ENCODE measurements around the gene TRIM28. TPM values are rescaled to one million over a fixed set of nuclear protein-coding genes. Genes with fewer than 3 reads are reported as not detected.

The TRIM28 gene
- total RNA-seq, 1 experiment from 2014 or later, result 908 TPM

- Histone ChIP-seq H3K27me3 (ENCODE audit: insufficient read depth, low read length) (no peaks in the 10 kb centered on the region), H4K20me1 (ENCODE audit: insufficient read depth) (no peaks in the 10 kb centered on the region), H3K4me2 (ENCODE audit: low read length) (peak overlapping the region; percentile 98), H3K4me1 (ENCODE audit: control insufficient read depth in 1 of 2, insufficient read depth in 2 of 2, low read length in 2 of 2) (peaks cover 10 to 25% of the 10 kb centered on the region in 2 experiments), H3K9me2 (ENCODE audit: insufficient read depth) (no peaks in the 10 kb centered on the region), H3K9ac (ENCODE audit: low read length) (peak overlapping the region; percentile 95), H3K79me2 (ENCODE audit: insufficient read depth, low read length) (peaks cover 44% of the 10 kb centered on the region), H3K36me3 (ENCODE audit: control insufficient read depth in 1 of 2, insufficient read depth in 2 of 2, low read length in 2 of 2) (peaks cover 2 to 17% of the 10 kb centered on the region in 2 experiments; a peak in 2 of 4 replicates), H3K4me3 (replicated peaks in 1 of 2; ENCODE audit: low read depth in 1 of 2, low read length in 2 of 2) (peak overlapping the region; percentile 37 to 91; a peak in 3 of 4 replicates), H3K9me3 (ENCODE audit: control insufficient read depth in 1 of 2, insufficient read depth in 1 of 2, low read depth in 1 of 2, low read length in 2 of 2) (no peaks in the 10 kb centered on the region), H3K27ac (ENCODE audit: low read depth, low read length) (peak overlapping the region; percentile 80), H2AFZ (ENCODE audit: low read depth, low read length, poor library complexity, severe bottlenecking) (no peak overlapping the region)
- RAD21 ChIA-PET (ENCODE audit: low non-redundant PET in 1 of 2, low total read pairs in 2 of 2, uncharacterized antibody in 2 of 2, unreplicated experiment in 2 of 2), result interaction anchor here in 1 of 2 experiments (0.5 to 1.0 kb wide), 3 partner anchors 42 to 295 kb away, joined by 3 to 10 read pairs (median 4); partner anchors contain the start of gene CHMP2A
- no TSS peak for BruUV-seq (replicated peaks)
- intact Hi-C loops (cut with micrococcal nuclease), result no loop called here
- DNase-seq (ENCODE audit: low read depth, low spot score) (no peak), ATAC-seq (peak; percentile 1)
- CTCF ChIA-PET, result interaction anchor here (1.0 to 1.6 kb wide), 8 partner anchors 10 to 151 kb away, joined by 3 to 11 read pairs (median 6); partner anchors contain the start of genes TRIM28 and ZNF497
- TF ChIP-seq JUND (IDR thresholded peaks at IDR 0.05) (no peak), POLR2A (IDR thresholded peaks at IDR 0.05; ENCODE audit: borderline replicate concordance, extremely low read depth, insufficient read depth, insufficient read length) (no peak), CEBPB (IDR thresholded peaks at IDR 0.05; ENCODE audit: low read depth) (no peak), ZFX (IDR thresholded peaks at IDR 0.05) (no peak), RAD21 (IDR thresholded peaks at IDR 0.05; ENCODE audit: low read depth) (no peak), ELF1 (IDR thresholded peaks at IDR 0.05; ENCODE audit: borderline replicate concordance, low read depth) (no peak), ZBTB33 (IDR thresholded peaks at IDR 0.05; ENCODE audit: extremely low read depth, insufficient replicate concordance, low read length) (no peak), TCF7L2 (IDR thresholded peaks at IDR 0.05; ENCODE audit: borderline replicate concordance, extremely low read depth, insufficient read depth, insufficient read length) (no peak), ATF3 (IDR thresholded peaks at IDR 0.05) (no peak), EZH2 (IDR thresholded peaks at IDR 0.05) (no peak), EZH2phosphoT487 (IDR thresholded peaks at IDR 0.05; ENCODE audit: borderline replicate concordance) (no peak), POLR2AphosphoS5 (IDR thresholded peaks at IDR 0.05; ENCODE audit: low read depth, low read length) (no peak), SRF (IDR thresholded peaks at IDR 0.05; ENCODE audit: low read depth) (no peak), EGR1 (IDR thresholded peaks at IDR 0.05; ENCODE audit: low read depth) (no peak), YY1 (IDR thresholded peaks at IDR 0.05; ENCODE audit: extremely low read depth, insufficient replicate concordance, low read depth, low read length) (no peak), REST (IDR thresholded peaks at IDR 0.05; ENCODE audit: low read depth) (no peak), SIN3A (IDR thresholded peaks at IDR 0.05; ENCODE audit: low read depth) (no peak), FOSL1 (IDR thresholded peaks at IDR 0.05; ENCODE audit: low read depth) (no peak), SP1 (IDR thresholded peaks at IDR 0.05; ENCODE audit: low read depth) (no peak)
- POLR2A ChIA-PET, result interaction anchor here (0.8 to 2.1 kb wide), 11 partner anchors 14 to 187 kb away, joined by 3 to 12 read pairs (median 6); partner anchors contain the start of genes CHMP2A, TRIM28, ZNF446 and ZNF497
These were observed 30.6 kb upstream of the TRIM28 start for GRCh38 chr19:58513213-58513693.

All from HCT116 (cell line).